Thyroid gland (tissue), 4 donors: ENCODE measurements around the gene SH3TC2. TPM values are rescaled to one million over a fixed set of nuclear protein-coding genes. Genes with fewer than 3 reads are reported as not detected.

Experiments used
- DNase-seq, 2 donors: peaks; one replicate each; pipeline ENCODE4 v3.0.0-alpha.2; 2019
- H3K27ac ChIP-seq, 3 donors: fragments of 200-600 bp; sonication (generic); 1 replicate in 2 of 3; 2 replicates in 1 of 3; pipeline ENCODE4 v1.5.1; 2016 to 2019; ENCODE audit warnings: mild to moderate bottlenecking in 1 of 3, moderate library complexity in 1 of 3
- H3K27me3 ChIP-seq: fragments of 200-600 bp; sonication (generic); one replicate; pipeline ENCODE4 v1.5.1; 2019
- H3K36me3 ChIP-seq, 2 donors: fragments of 200-600 bp; sonication (generic); one replicate each; pipeline ENCODE4 v1.5.1; 2016 to 2019
- H3K4me1 ChIP-seq, 2 donors: fragments of 200-600 bp; sonication (generic); one replicate each; pipeline ENCODE4 v1.5.1; 2017 to 2019
- H3K4me3 ChIP-seq, 3 donors: fragments of 200-600 bp; sonication (generic); replicated peaks in 1 of 3; 1 replicate in 2 of 3; 2 replicates in 1 of 3; pipeline ENCODE4 v1.5.1; 2016; ENCODE audit warnings: mild to moderate bottlenecking in 1 of 3
- H3K9me3 ChIP-seq: fragments of 200-600 bp; sonication (generic); one replicate; pipeline ENCODE4 v1.5.1; 2017
- CTCF ChIP-seq, 6 experiments: fragments of 200-600 bp in 3 of 6; fragments of 450-650 bp in 3 of 6; sonication (generic) in 3 of 6; IDR thresholded peaks; one replicate each; pipeline ENCODE4 v1.5.1; 2016 to 2019; ENCODE audit warnings: antibody characterized with exemption in 6 of 6, mild to moderate bottlenecking in 2 of 6, inconsistent platforms in 1 of 6, moderate library complexity in 1 of 6
- POLR2A ChIP-seq, 2 donors: fragments of 450-650 bp; IDR thresholded peaks; one replicate each; pipeline ENCODE4 v1.6.1; 2017; ENCODE audit warnings: antibody characterized with exemption in 2 of 2, mild to moderate bottlenecking in 2 of 2, moderate library complexity in 1 of 2
- WGBS, 2 donors: methylation state at CpG; one replicate each; pipeline ENCODE4 v1.1.5; 2017; 5-methylcytosine and 5-hydroxymethylcytosine counted together
- intact Hi-C: fragments of 100-400 bp; cut with DNase I; formaldehyde crosslinking; loops from one replicate; pipeline ENCODE4 v1.15.1; 2023
- total RNA-seq, 4 donors: library from RNA; depleted of rRNA; stranded (reverse); fragments of >200 nt; gene quantifications; one replicate each; pipeline ENCODE4 v1.2.3, GENCODE V29; 2016

Gene SH3TC2
- total RNA-seq, 4 donors from 2014 or later: 0.83 to 2.0 (median 1.5) TPM

GRCh38 chr5:149094996-149095395 is 32.1 kb upstream of the SH3TC2 start:
- TF ChIP-seq POLR2A (IDR thresholded peaks at IDR 0.05) (no peak), CTCF (IDR thresholded peaks at IDR 0.05) (no peak)
- H3K36me3 ChIP-seq: no peaks in the 10 kb centered on the region
- no peaks in the 10 kb centered on the region for H3K27me3 ChIP-seq
- no peaks in the 10 kb centered on the region for H3K9me3 ChIP-seq
- intact Hi-C loops: no loop called here
- H3K4me1 ChIP-seq: no peaks in the 10 kb centered on the region
- DNase-seq: no peak
- H3K4me3 ChIP-seq: no peak overlapping the region
- H3K27ac ChIP-seq: no peak overlapping the region
- WGBS, 2 donors: 94 to 97% methylated on average over 2 of the region's 2 CpGs

DNA sequence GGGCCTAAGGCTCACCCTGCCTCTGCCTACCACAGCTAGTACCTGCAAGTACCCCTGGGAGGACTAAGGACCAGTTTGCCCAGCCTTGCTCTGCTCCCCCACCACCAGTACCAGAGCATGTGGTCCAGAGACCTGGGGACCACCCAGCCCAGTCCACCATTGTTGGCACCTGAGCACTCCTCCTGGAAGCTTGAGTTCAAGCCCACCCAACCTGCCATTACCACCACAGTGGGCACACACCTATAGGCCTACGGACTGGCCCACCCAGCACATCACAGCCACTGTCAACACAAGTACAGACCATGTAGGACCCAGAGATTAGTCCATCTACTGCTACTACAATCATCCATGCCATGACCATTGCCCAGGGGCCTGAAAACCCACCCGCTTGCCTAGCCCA is 30.8 kb upstream of the SH3TC2 start:
- no peak for DNase-seq
- Histone ChIP-seq H3K27me3 (no peaks in the 10 kb centered on the region), H3K27ac (no peak overlapping the region), H3K4me3 (no peak overlapping the region), H3K9me3 (no peaks in the 10 kb centered on the region), H3K4me1 (no peaks in the 10 kb centered on the region), H3K36me3 (no peaks in the 10 kb centered on the region)
- 50 to 67% methylated on average over 2 of the region's 2 CpGs for WGBS, 2 donors
- TF ChIP-seq CTCF (IDR thresholded peaks at IDR 0.05): no peak
- TF ChIP-seq POLR2A (IDR thresholded peaks at IDR 0.05): no peak
- intact Hi-C loops: no loop called here

DNA sequence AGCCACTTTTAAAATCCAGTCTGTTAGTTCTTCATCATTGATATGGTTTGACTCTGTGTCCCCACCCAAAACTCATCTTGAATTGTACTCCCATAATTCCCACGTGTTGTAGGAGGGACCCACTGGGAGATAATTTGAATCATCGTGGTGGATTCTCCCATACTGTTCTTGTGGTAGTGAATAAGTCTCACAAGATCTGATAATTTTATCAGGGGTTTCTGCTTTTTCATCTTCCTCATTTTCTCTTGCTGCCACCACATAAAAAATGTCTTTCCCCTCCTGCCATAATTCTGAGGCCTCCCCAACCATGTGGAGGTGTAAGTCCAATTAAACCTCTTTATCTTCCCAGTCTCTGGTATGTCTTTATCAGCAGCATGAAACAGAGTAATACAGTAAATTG is 26.9 kb upstream of the SH3TC2 start:
- TF ChIP-seq CTCF (IDR thresholded peaks at IDR 0.05) (no peak), POLR2A (IDR thresholded peaks at IDR 0.05) (no peak)
- H3K27ac ChIP-seq: no peak overlapping the region
- H3K4me1 ChIP-seq: no peaks in the 10 kb centered on the region
- no peaks in the 10 kb centered on the region for H3K27me3 ChIP-seq
- H3K9me3 ChIP-seq: no peaks in the 10 kb centered on the region
- intact Hi-C loops: no loop called here
- H3K4me3 ChIP-seq: no peak overlapping the region
- no peak for DNase-seq
- WGBS, 2 donors: 64 to 67% methylated on average over 2 of the region's 2 CpGs
- H3K36me3 ChIP-seq: no peaks in the 10 kb centered on the region

DNA sequence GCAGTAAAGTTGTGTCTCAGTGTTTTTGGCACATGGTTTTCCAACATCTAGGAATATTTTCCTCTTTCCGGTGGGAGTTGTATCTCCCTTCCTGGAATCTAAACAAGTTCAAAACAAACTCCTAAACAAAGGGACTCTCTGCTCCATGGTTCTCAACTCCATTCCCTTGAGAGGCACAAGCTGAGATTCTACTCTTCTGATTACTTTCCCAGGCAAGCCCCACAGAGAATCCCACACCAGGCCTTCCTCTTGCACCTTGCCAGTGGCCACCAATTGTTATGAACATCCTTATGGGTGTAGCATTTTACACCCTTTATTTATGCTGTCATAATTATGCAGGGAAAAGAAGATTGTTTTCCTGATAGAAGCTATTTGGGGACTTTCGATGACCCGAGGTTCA is 25.8 kb upstream of the SH3TC2 start:
- H3K9me3 ChIP-seq: no peaks in the 10 kb centered on the region
- H3K36me3 ChIP-seq: no peaks in the 10 kb centered on the region
- TF ChIP-seq CTCF (IDR thresholded peaks at IDR 0.05): no peak
- DNase-seq: no peak
- intact Hi-C loops: no loop called here
- H3K27ac ChIP-seq: no peak overlapping the region
- H3K4me1 ChIP-seq: no peaks in the 10 kb centered on the region
- 84 to 89% methylated on average over 3 of the region's 3 CpGs for WGBS, 2 donors
- H3K4me3 ChIP-seq: no peak overlapping the region
- no peaks in the 10 kb centered on the region for H3K27me3 ChIP-seq

- H3K9me3 ChIP-seq: no peaks in the 10 kb centered on the region
- intact Hi-C loops: no loop called here
- H3K4me1 ChIP-seq: no peaks in the 10 kb centered on the region
- no peaks in the 10 kb centered on the region for H3K27me3 ChIP-seq
- WGBS, 2 donors: 76 to 77% methylated on average over 5 of the region's 5 CpGs
- no peak for DNase-seq
- no peak for TF ChIP-seq POLR2A (IDR thresholded peaks at IDR 0.05)
- no peak for TF ChIP-seq CTCF (IDR thresholded peaks at IDR 0.05)
- no peak overlapping the region for H3K27ac ChIP-seq
- H3K36me3 ChIP-seq: no peaks in the 10 kb centered on the region
- no peak overlapping the region for H3K4me3 ChIP-seq
Measured at GRCh38 chr5:149083846-149084245, 21.0 kb upstream of the SH3TC2 start.
